Measurements from ENCODE around the gene RAD51B. TPM values are rescaled to one million over a fixed set of nuclear protein-coding genes. Genes with fewer than 3 reads are reported as not detected.

Gene RAD51B
- total RNA-seq, 1 experiment from 2014 or later = 10.8 TPM

GRCh38 chr14:68557648-68558047, 738.1 kb downstream of the RAD51B start:
- no peaks in the 10 kb centered on the region for H3K27me3 ChIP-seq (ENCODE audit: low read length)
- intact Hi-C loops (cut with micrococcal nuclease) = no loop called here
- no peaks in the 10 kb centered on the region for H3F3A ChIP-seq (ENCODE audit: low read length, unreplicated experiment)
- H3K9ac ChIP-seq (ENCODE audit: low read length) = no peak overlapping the region
- peaks cover 15% of the 10 kb centered on the region for H3K4me1 ChIP-seq (ENCODE audit: insufficient read depth, low read length)
- H3K9me2 ChIP-seq (replicated peaks; ENCODE audit: low read length) = no peaks in the 10 kb centered on the region
- no peak overlapping the region for H3K4me2 ChIP-seq (ENCODE audit: low read length)
- H2AFZ ChIP-seq (ENCODE audit: low read length) = no peak overlapping the region
- no peaks in the 10 kb centered on the region for H3K79me2 ChIP-seq (ENCODE audit: low read length)
- TF ChIP-seq EZH2phosphoT487 (IDR thresholded peaks at IDR 0.05; ENCODE audit: borderline replicate concordance, low read length) (no peak), EZH2 (IDR thresholded peaks at IDR 0.05; ENCODE audit: low read length, unreplicated experiment) (no peak), CTCF (conservative IDR thresholded peaks at IDR 0.05; ENCODE audit: low read depth, low read length) (no peak)
- no peaks in the 10 kb centered on the region for H3K36me3 ChIP-seq (ENCODE audit: low read depth, low read length)
- ATAC-seq (no peak), DNase-seq (no peak)
- no TSS peak for BruUV-seq (replicated peaks)
- no peak overlapping the region for H3K4me3 ChIP-seq (ENCODE audit: low read length)
- H3K9me3 ChIP-seq (ENCODE audit: low read length) = no peaks in the 10 kb centered on the region
- H3K27ac ChIP-seq (ENCODE audit: low read length) = no peak overlapping the region
- H4K20me1 ChIP-seq (ENCODE audit: low read length) = no peaks in the 10 kb centered on the region
- POLR2A ChIA-PET (ENCODE audit: unreplicated experiment) = no interaction called here
- CTCF ChIA-PET = interaction anchor here (0.6 kb wide), 1 partner anchor 730 kb away, joined by 4 read pairs; no protein-coding TSS in a partner anchor

GRCh38 chr14:68558096-68558495, 738.5 kb downstream of the RAD51B start:
- H3K36me3 ChIP-seq (ENCODE audit: low read depth, low read length) = no peaks in the 10 kb centered on the region
- ATAC-seq = no peak

DNA sequence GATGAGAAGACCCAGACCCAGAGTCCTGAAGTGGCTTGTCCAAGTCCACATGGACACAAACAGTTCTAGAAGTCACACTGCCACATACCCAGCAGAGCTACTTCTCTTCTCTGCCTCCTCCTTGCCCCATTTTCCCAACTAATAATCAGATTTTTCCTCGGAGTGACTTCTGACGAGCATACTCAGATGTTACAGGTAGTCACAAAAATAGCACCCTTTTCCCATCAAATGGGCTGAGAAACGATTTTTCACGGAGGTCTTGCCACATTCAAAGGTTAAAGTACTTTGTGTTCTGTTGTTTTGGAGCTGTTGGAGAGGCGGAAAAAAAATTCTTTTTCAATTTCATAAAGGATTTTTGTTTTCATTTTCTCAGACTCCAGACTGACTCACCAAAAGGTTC, 740.4 kb downstream of the RAD51B start:
- no TSS peak for BruUV-seq (replicated peaks)
- H2AFZ ChIP-seq (ENCODE audit: low read length) = no peak overlapping the region
- H3K9me2 ChIP-seq (replicated peaks; ENCODE audit: low read length) = no peaks in the 10 kb centered on the region
- DNase-seq (no peak), ATAC-seq (no peak)
- no peak overlapping the region for H3K4me2 ChIP-seq (ENCODE audit: low read length)
- ChIA-PET POLR2A (ENCODE audit: unreplicated experiment) (no interaction called here), CTCF (no interaction called here)
- TF ChIP-seq CTCF (conservative IDR thresholded peaks at IDR 0.05; ENCODE audit: low read depth, low read length) = no peak
- no peak for TF ChIP-seq EZH2 (IDR thresholded peaks at IDR 0.05; ENCODE audit: low read length, unreplicated experiment)
- no peak for TF ChIP-seq EZH2phosphoT487 (IDR thresholded peaks at IDR 0.05; ENCODE audit: borderline replicate concordance, low read length)
- no peaks in the 10 kb centered on the region for H3K36me3 ChIP-seq (ENCODE audit: low read depth, low read length)
- no peak overlapping the region for H3K9ac ChIP-seq (ENCODE audit: low read length)
- H4K20me1 ChIP-seq (ENCODE audit: low read length) = no peaks in the 10 kb centered on the region
- H3F3A ChIP-seq (ENCODE audit: low read length, unreplicated experiment) = no peaks in the 10 kb centered on the region
- no peaks in the 10 kb centered on the region for H3K27me3 ChIP-seq (ENCODE audit: low read length)
- H3K9me3 ChIP-seq (ENCODE audit: low read length) = no peaks in the 10 kb centered on the region
- no peaks in the 10 kb centered on the region for H3K79me2 ChIP-seq (ENCODE audit: low read length)
- intact Hi-C loops (cut with micrococcal nuclease) = no loop called here
- no peak overlapping the region for H3K27ac ChIP-seq (ENCODE audit: low read length)
- H3K4me3 ChIP-seq (ENCODE audit: low read length) = no peak overlapping the region
- H3K4me1 ChIP-seq (ENCODE audit: insufficient read depth, low read length) = peaks cover 26% of the 10 kb centered on the region

More at GRCh38 chr14:68558096-68558495, 738.5 kb downstream of the RAD51B start:
- Histone ChIP-seq H3K4me1 (ENCODE audit: insufficient read depth, low read length) (peaks cover 19% of the 10 kb centered on the region), H3K27ac (ENCODE audit: low read length) (no peak overlapping the region), H2AFZ (ENCODE audit: low read length) (no peak overlapping the region), H4K20me1 (ENCODE audit: low read length) (no peaks in the 10 kb centered on the region), H3F3A (ENCODE audit: low read length, unreplicated experiment) (no peaks in the 10 kb centered on the region), H3K9ac (ENCODE audit: low read length) (no peak overlapping the region), H3K27me3 (ENCODE audit: low read length) (no peaks in the 10 kb centered on the region), H3K4me3 (ENCODE audit: low read length) (no peak overlapping the region), H3K9me2 (replicated peaks; ENCODE audit: low read length) (no peaks in the 10 kb centered on the region), H3K9me3 (ENCODE audit: low read length) (no peaks in the 10 kb centered on the region), H3K79me2 (ENCODE audit: low read length) (no peaks in the 10 kb centered on the region), H3K4me2 (ENCODE audit: low read length) (no peak overlapping the region)
- intact Hi-C loops (cut with micrococcal nuclease) = no loop called here
- no TSS peak for BruUV-seq (replicated peaks)
- TF ChIP-seq EZH2phosphoT487 (IDR thresholded peaks at IDR 0.05; ENCODE audit: borderline replicate concordance, low read length) (no peak), EZH2 (IDR thresholded peaks at IDR 0.05; ENCODE audit: low read length, unreplicated experiment) (no peak)
- no peak for DNase-seq
- ChIA-PET POLR2A (ENCODE audit: unreplicated experiment) (no interaction called here), CTCF (no interaction called here)

Measured in PC-3 (cell line).